GM23338 (cell line): ENCODE results near the gene YBX1. TPM values are rescaled to one million over a fixed set of nuclear protein-coding genes. Genes with fewer than 3 reads are reported as not detected.
A peak's percentile ranks its signal among the peaks of the same experiment; 100 is the strongest.

Source experiments
- ATAC-seq: fragments of 200-7000 bp; cut with Tn5 transposase; 3 replicates; pipeline ENCODE4 v1.9.1; 2020
- DNase-seq: peaks from one replicate; pipeline ENCODE4 v3.0.0-alpha.2; 2015; ENCODE audit warnings: low spot score
- H2AFZ ChIP-seq: fragments of 200-600 bp; sonication (generic); 2 replicates; pipeline ENCODE4 v1.8.0; 2016; ENCODE audit warnings: antibody characterized with exemption, mild to moderate bottlenecking, moderate library complexity
- H3F3A ChIP-seq: fragments of 200-600 bp; sonication (generic); replicated peaks from 2 replicates; pipeline ENCODE4 v1.8.0; 2017; ENCODE audit warnings: antibody characterized with exemption, mixed run types, low read depth
- H3K27ac ChIP-seq: fragments of 200-600 bp; sonication (generic); 2 replicates; pipeline ENCODE4 v1.6.1; 2016; ENCODE audit warnings: low read depth
- H3K27me3 ChIP-seq: fragments of 200-600 bp; sonication (generic); 2 replicates; pipeline ENCODE4 v1.8.0; 2016; ENCODE audit warnings: mild to moderate bottlenecking, mixed run types, moderate library complexity; ENCODE audit not compliant: insufficient read depth
- H3K36me3 ChIP-seq: fragments of 200-600 bp; sonication (generic); 2 replicates; pipeline ENCODE4 v1.8.0; 2016; ENCODE audit warnings: mild to moderate bottlenecking; ENCODE audit not compliant: insufficient read depth
- H3K4me1 ChIP-seq: fragments of 200-600 bp; sonication (generic); 2 replicates; pipeline ENCODE4 v1.8.0; 2016; ENCODE audit warnings: mild to moderate bottlenecking, moderate library complexity; ENCODE audit not compliant: insufficient read depth
- H3K4me2 ChIP-seq: fragments of 200-600 bp; sonication (generic); 2 replicates; pipeline ENCODE4 v1.7.1; 2017; ENCODE audit warnings: mixed run types
- H3K4me3 ChIP-seq: fragments of 200-600 bp; sonication (generic); 2 replicates; pipeline ENCODE4 v1.6.1; 2016; ENCODE audit warnings: mixed run types
- H3K79me2 ChIP-seq: fragments of 200-600 bp; sonication (generic); replicated peaks from 2 replicates; pipeline ENCODE4 v1.8.0; 2017; ENCODE audit warnings: mild to moderate bottlenecking; ENCODE audit not compliant: insufficient read depth
- H3K9me2 ChIP-seq: fragments of 200-600 bp; sonication (generic); 2 replicates; pipeline ENCODE4 v1.8.0; 2017; ENCODE audit not compliant: insufficient read depth
- H4K20me1 ChIP-seq: fragments of 200-600 bp; sonication (generic); replicated peaks from 2 replicates; pipeline ENCODE4 v1.8.0; 2017; ENCODE audit warnings: mild to moderate bottlenecking; ENCODE audit not compliant: insufficient read depth
- H3K27ac Mint-ChIP-seq: 2 replicates; pipeline ENCODE4 v1.8.0; 2020; ENCODE audit warnings: inconsistent platforms, mild to moderate bottlenecking, moderate library complexity, mixed read lengths
- H3K27me3 Mint-ChIP-seq: 3 replicates; pipeline ENCODE4 v1.8.0; 2022; ENCODE audit warnings: low read depth, mild to moderate bottlenecking, moderate library complexity, mixed read lengths, inconsistent platforms; ENCODE audit not compliant: insufficient read depth, poor library complexity
- H3K36me3 Mint-ChIP-seq: 3 replicates; pipeline ENCODE4 v1.8.0; 2021; ENCODE audit warnings: low read depth, mild to moderate bottlenecking, inconsistent platforms, moderate library complexity, mixed read lengths
- H3K4me1 Mint-ChIP-seq: 3 replicates; pipeline ENCODE4 v1.8.0; 2020; ENCODE audit warnings: mild to moderate bottlenecking, inconsistent platforms, mixed read lengths
- H3K4me3 Mint-ChIP-seq: 3 replicates; pipeline ENCODE4 v1.8.0; 2021; ENCODE audit warnings: moderate library complexity, mild to moderate bottlenecking, inconsistent platforms, mixed read lengths
- H3K9me3 Mint-ChIP-seq: 3 replicates; pipeline ENCODE4 v1.8.0; 2020; ENCODE audit warnings: moderate library complexity, mild to moderate bottlenecking, inconsistent platforms, mixed read lengths
- CREB1 ChIP-seq: fragments of 250-450 bp; sonication (Bioruptor Pico); IDR thresholded peaks from 2 replicates; pipeline ENCODE4 v1.5.0; 2020; ENCODE audit warnings: low read depth, mild to moderate bottlenecking, moderate library complexity
- JUNB ChIP-seq: IDR thresholded peaks from one replicate; pipeline ENCODE4 v1.6.1; 2016; ENCODE audit warnings: antibody characterized with exemption; ENCODE audit not compliant: unreplicated experiment
- POLR2AphosphoS5 ChIP-seq: IDR thresholded peaks from 2 replicates; pipeline ENCODE4 v1.6.1; 2016; ENCODE audit warnings: antibody characterized with exemption, low read depth
- polyA plus RNA-seq: library from polyadenylated mRNA; unstranded; fragments of >200 nt; fragmentation: Nextera tagmentation; extraction: Ambion mirVana; gene quantifications from 2 replicates; pipeline ENCODE4 v1.2.1, GENCODE V29; 2016
- total RNA-seq: library from RNA; depleted of rRNA; stranded (reverse); fragments of >200 nt; shearing (Covaris generic); gene quantifications from 2 replicates; pipeline ENCODE4 v1.2.3, GENCODE V29; 2014
- TF ChIP-seq, protein P1 (sequence below): fragments of 250-450 bp; sonication (Bioruptor Pico); IDR thresholded peaks from 2 replicates; pipeline ENCODE4 v1.5.0; 2020; ENCODE audit warnings: mild to moderate bottlenecking, moderate library complexity

Gene YBX1
- total and polyA plus RNA-seq, 2 experiments from 2014 or later: 1,282 to 1,441 TPM

DNA sequence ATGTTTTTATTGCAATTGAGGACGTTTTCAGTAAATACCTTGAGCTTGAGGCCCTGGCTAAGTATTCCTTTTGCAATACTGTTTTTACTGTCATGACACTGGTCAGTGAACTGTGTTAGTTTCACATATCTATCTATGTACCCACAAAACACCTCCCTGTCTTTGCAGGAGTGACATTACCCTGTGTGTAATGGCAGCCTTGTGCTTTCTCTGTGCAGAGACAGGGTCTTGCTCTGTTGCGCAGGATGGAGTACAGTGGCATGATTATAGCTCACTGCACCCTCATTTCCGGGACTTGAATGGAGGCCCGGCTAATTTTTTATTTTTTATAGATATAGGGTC lies 8.9 kb downstream of the YBX1 start:
- Histone ChIP-seq H3F3A (0 out of 2 replicates have a peak, but pooled peaks cover 3% of the 10 kb centered on the region), H4K20me1 (peaks cover 94% of the 10 kb centered on the region), H3K79me2 (peaks cover 100% of the 10 kb centered on the region), H3K9me2 (no peaks in the 10 kb centered on the region), H3K36me3 (peaks cover 26% of the 10 kb centered on the region; the same call in 1 of the 2 replicates), H3K4me2 (peak overlapping the region; percentile 22; the same call in 1 of the 2 replicates), H3K4me3 (no peak overlapping the region), H3K27ac (no peak overlapping the region; the same call in 1 of the 2 replicates), H3K27me3 (no peaks in the 10 kb centered on the region), H3K4me1 (peaks cover 38% of the 10 kb centered on the region), H2AFZ (no peak overlapping the region)
- TF ChIP-seq CREB1: no peak
- no peak for TF ChIP-seq JUNB
- TF ChIP-seq, protein P1, sequence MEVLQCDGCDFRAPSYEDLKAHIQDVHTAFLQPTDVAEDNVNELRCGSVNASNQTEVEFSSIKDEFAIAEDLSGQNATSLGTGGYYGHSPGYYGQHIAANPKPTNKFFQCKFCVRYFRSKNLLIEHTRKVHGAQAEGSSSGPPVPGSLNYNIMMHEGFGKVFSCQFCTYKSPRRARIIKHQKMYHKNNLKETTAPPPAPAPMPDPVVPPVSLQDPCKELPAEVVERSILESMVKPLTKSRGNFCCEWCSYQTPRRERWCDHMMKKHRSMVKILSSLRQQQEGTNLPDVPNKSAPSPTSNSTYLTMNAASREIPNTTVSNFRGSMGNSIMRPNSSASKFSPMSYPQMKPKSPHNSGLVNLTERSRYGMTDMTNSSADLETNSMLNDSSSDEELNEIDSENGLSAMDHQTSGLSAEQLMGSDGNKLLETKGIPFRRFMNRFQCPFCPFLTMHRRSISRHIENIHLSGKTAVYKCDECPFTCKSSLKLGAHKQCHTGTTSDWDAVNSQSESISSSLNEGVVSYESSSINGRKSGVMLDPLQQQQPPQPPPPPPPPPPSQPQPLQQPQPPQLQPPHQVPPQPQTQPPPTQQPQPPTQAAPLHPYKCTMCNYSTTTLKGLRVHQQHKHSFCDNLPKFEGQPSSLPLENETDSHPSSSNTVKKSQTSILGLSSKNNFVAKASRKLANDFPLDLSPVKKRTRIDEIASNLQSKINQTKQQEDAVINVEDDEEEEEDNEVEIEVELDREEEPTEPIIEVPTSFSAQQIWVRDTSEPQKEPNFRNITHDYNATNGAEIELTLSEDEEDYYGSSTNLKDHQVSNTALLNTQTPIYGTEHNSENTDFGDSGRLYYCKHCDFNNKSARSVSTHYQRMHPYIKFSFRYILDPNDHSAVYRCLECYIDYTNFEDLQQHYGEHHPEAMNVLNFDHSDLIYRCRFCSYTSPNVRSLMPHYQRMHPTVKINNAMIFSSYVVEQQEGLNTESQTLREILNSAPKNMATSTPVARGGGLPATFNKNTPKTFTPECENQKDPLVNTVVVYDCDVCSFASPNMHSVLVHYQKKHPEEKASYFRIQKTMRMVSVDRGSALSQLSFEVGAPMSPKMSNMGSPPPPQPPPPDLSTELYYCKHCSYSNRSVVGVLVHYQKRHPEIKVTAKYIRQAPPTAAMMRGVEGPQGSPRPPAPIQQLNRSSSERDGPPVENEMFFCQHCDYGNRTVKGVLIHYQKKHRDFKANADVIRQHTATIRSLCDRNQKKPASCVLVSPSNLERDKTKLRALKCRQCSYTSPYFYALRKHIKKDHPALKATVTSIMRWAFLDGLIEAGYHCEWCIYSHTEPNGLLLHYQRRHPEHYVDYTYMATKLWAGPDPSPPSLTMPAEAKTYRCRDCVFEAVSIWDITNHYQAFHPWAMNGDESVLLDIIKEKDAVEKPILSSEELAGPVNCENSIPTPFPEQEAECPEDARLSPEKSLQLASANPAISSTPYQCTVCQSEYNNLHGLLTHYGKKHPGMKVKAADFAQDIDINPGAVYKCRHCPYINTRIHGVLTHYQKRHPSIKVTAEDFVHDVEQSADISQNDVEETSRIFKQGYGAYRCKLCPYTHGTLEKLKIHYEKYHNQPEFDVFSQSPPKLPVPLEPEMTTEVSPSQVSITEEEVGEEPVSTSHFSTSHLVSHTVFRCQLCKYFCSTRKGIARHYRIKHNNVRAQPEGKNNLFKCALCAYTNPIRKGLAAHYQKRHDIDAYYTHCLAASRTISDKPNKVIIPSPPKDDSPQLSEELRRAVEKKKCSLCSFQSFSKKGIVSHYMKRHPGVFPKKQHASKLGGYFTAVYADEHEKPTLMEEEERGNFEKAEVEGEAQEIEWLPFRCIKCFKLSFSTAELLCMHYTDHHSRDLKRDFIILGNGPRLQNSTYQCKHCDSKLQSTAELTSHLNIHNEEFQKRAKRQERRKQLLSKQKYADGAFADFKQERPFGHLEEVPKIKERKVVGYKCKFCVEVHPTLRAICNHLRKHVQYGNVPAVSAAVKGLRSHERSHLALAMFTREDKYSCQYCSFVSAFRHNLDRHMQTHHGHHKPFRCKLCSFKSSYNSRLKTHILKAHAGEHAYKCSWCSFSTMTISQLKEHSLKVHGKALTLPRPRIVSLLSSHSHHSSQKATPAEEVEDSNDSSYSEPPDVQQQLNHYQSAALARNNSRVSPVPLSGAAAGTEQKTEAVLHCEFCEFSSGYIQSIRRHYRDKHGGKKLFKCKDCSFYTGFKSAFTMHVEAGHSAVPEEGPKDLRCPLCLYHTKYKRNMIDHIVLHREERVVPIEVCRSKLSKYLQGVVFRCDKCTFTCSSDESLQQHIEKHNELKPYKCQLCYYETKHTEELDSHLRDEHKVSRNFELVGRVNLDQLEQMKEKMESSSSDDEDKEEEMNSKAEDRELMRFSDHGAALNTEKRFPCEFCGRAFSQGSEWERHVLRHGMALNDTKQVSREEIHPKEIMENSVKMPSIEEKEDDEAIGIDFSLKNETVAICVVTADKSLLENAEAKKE (CRISPR knock-in tag): no peak
- TF ChIP-seq POLR2AphosphoS5: no peak
- Mint-ChIP-seq H3K27me3 (no peaks in the 10 kb centered on the region), H3K9me3 (no peaks in the 10 kb centered on the region), H3K27ac (no peak overlapping the region), H3K36me3 (peaks cover 57% of the 10 kb centered on the region), H3K4me3 (no peak overlapping the region), H3K4me1 (peaks cover 57% of the 10 kb centered on the region)
- no peak for ATAC-seq
- no peak for DNase-seq

- H3K4me2 ChIP-seq: peak overlapping the region; percentile 22; the same call in 1 of the 2 replicates
- peaks cover 58% of the 10 kb centered on the region for H3K36me3 Mint-ChIP-seq
Measured at GRCh38 chr1:42692461-42692860, 10.2 kb downstream of the YBX1 start.

More at GRCh38 chr1:42692461-42692860, 10.2 kb downstream of the YBX1 start:
- ATAC-seq (peak; percentile 74), DNase-seq (peak; percentile 38)
- peaks cover 87% of the 10 kb centered on the region for H4K20me1 ChIP-seq
- peaks cover 38% of the 10 kb centered on the region for H3K36me3 ChIP-seq
- H3K4me3 ChIP-seq: no peak overlapping the region
- H3K27ac Mint-ChIP-seq: peak overlapping the region; percentile 54
- H3K4me1 ChIP-seq: peaks cover 33% of the 10 kb centered on the region
- no peaks in the 10 kb centered on the region for H3K9me3 Mint-ChIP-seq
- H3K79me2 ChIP-seq: peaks cover 100% of the 10 kb centered on the region
- no peaks in the 10 kb centered on the region for H3K9me2 ChIP-seq
- H3K27me3 ChIP-seq: no peaks in the 10 kb centered on the region
- TF ChIP-seq JUNB: no peak
- H3F3A ChIP-seq: peaks cover 4% of the 10 kb centered on the region; the same call in 1 of the 2 replicates
- peak overlapping the region; percentile 20 for H3K4me3 Mint-ChIP-seq
- no peak overlapping the region for H2AFZ ChIP-seq
- H3K27me3 Mint-ChIP-seq: no peaks in the 10 kb centered on the region
- H3K4me1 Mint-ChIP-seq: peaks cover 46% of the 10 kb centered on the region
- peak overlapping the region; percentile 46; the same call in 1 of the 2 replicates for H3K27ac ChIP-seq
